GM18870 (cell line): ENCODE data around the gene FOXRED2.
"Not testable (repeated sequence)": the region's sequence is repeated elsewhere in the genome, so short reads cannot be mapped to it uniquely, and the experiment has no call there.

Source experiments
- ATAC-seq: cut with Tn5 transposase; IDR thresholded peaks from one replicate; pipeline ENCODE4 v1.9.1; 2021; ENCODE audit warnings: moderate library complexity; ENCODE audit not compliant: unreplicated experiment

The FOXRED2 gene

GRCh38 chr22:36470994-36471331 is 35.9 kb downstream of the FOXRED2 start:
- no peak for ATAC-seq

GRCh38 chr22:36470162-36470993 is 36.5 kb downstream of the FOXRED2 start:
- no peak for ATAC-seq

- ATAC-seq = no peak
Observed at GRCh38 chr22:36469094-36469710, 37.6 kb downstream of the FOXRED2 start.

- no peak for ATAC-seq
Observed at GRCh38 chr22:36467946-36468345, 38.9 kb downstream of the FOXRED2 start.

- no peak for ATAC-seq
Observed at GRCh38 chr22:36467042-36467810, 39.6 kb downstream of the FOXRED2 start.

GRCh38 chr22:36466258-36466657 is 40.6 kb downstream of the FOXRED2 start:
- ATAC-seq = no peak

GRCh38 chr22:36465232-36466021 is 41.4 kb downstream of the FOXRED2 start:
- no peak for ATAC-seq

GRCh38 chr22:36464715-36465231 is 42.1 kb downstream of the FOXRED2 start:
- ATAC-seq = no peak

- ATAC-seq = no peak
Observed at GRCh38 chr22:36463783-36464184, 43.1 kb downstream of the FOXRED2 start.

GRCh38 chr22:36461665-36462649 is 44.9 kb downstream of the FOXRED2 start:
- no peak for ATAC-seq

- no peak for ATAC-seq
Observed at GRCh38 chr22:36460202-36460601, 46.6 kb downstream of the FOXRED2 start.

GRCh38 chr22:36457688-36458450 is 49.0 kb downstream of the FOXRED2 start:
- no peak for ATAC-seq

GRCh38 chr22:36456464-36456845 is 50.4 kb downstream of the FOXRED2 start:
- ATAC-seq = no peak

- ATAC-seq = no peak
Observed at GRCh38 chr22:36455571-36456463, 51.0 kb downstream of the FOXRED2 start.

- ATAC-seq = no peak
Observed at GRCh38 chr22:36454916-36455570, 51.8 kb downstream of the FOXRED2 start.

GRCh38 chr22:36453855-36454378 is 52.9 kb downstream of the FOXRED2 start:
- ATAC-seq = no peak

GRCh38 chr22:36452978-36453607 is 53.7 kb downstream of the FOXRED2 start:
- not testable (repeated sequence) for ATAC-seq
